Ishikawa (cell line): ENCODE measurements around the gene ZNF628.

Experiments
- CEBPB ChIP-seq: IDR thresholded peaks from 2 replicates; pipeline ENCODE4 v1.6.1; 2012
- CREB1 ChIP-seq: IDR thresholded peaks from 2 replicates; pipeline ENCODE4 v1.6.1; 2012; ENCODE audit warnings: low read depth
- EGR1 ChIP-seq: IDR thresholded peaks from 2 replicates; pipeline ENCODE4 v1.6.1; 2012
- EP300 ChIP-seq: IDR thresholded peaks from 2 replicates; pipeline ENCODE4 v1.6.1; 2012; ENCODE audit warnings: borderline replicate concordance
- FOXM1 ChIP-seq: IDR thresholded peaks from 2 replicates; pipeline ENCODE4 v1.6.1; 2012; ENCODE audit warnings: low read depth, borderline replicate concordance
- NFIC ChIP-seq: IDR thresholded peaks from 2 replicates; pipeline ENCODE4 v1.6.1; 2012
- RAD21 ChIP-seq: IDR thresholded peaks from 2 replicates; pipeline ENCODE4 v1.6.1; 2012; ENCODE audit warnings: low read depth
- TAF1 ChIP-seq: IDR thresholded peaks from 2 replicates; pipeline ENCODE4 v1.6.1; 2012; ENCODE audit warnings: low read depth, mild to moderate bottlenecking
- TCF12 ChIP-seq: IDR thresholded peaks from 2 replicates; pipeline ENCODE4 v1.6.1; 2012; ENCODE audit warnings: low read depth
- TEAD4 ChIP-seq: IDR thresholded peaks from 2 replicates; pipeline ENCODE4 v1.6.1; 2012
- YY1 ChIP-seq: IDR thresholded peaks from 2 replicates; pipeline ENCODE4 v1.6.1; 2012; ENCODE audit warnings: low read depth
- ZBTB7A ChIP-seq: IDR thresholded peaks from 2 replicates; pipeline ENCODE4 v1.6.1; 2012; ENCODE audit warnings: low read depth
- TF ChIP-seq, protein P1 (sequence below): IDR thresholded peaks from 2 replicates; pipeline ENCODE4 v1.6.1; 2012
- TF ChIP-seq, protein P2 (sequence below): IDR thresholded peaks from 2 replicates; pipeline ENCODE4 v1.6.1; 2012; ENCODE audit warnings: low read depth, mild to moderate bottlenecking
- TF ChIP-seq, protein P3 (sequence below): IDR thresholded peaks from 2 replicates; pipeline ENCODE4 v1.6.1; 2012

The ZNF628 gene

DNA sequence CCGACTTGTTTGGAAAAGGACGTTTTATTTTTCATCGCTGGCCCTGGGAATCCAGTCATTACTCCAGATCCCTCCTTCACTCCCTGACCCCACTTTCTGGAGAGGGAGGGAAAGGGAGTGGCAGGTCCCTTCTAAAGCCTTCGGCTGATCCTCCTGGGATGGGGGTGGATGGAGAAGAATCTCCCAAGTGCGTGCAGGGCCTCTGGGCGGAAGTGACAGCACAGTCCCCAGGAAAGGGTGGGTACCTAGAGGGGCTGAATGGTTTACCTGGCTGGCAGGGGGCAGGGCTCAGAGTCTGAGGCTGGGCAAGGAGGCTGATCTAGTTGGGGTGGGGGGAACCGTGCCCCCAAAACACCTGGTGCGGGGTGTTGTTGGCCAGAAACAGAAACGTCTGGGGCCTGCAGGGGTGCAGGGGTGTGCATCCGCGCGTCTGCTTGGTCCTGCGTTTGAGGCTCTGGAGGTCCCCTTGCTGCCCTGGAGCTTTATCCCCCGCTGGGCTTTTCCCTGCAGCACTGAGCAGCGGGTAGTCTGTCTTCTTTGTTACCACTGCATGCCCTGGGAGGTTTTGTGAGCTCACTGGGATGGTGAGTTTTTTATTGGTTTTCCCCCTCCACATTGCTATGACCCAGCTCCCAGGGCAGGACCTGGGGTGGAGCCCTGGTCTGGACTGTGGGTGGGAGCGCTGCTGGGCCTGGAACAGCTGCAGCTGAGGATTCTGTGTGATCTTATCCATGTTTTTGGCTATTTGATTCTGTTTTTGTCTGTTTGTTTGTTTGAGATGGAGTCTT lies 3.0 kb upstream of the ZNF628 start:
- TF ChIP-seq, protein P1, sequence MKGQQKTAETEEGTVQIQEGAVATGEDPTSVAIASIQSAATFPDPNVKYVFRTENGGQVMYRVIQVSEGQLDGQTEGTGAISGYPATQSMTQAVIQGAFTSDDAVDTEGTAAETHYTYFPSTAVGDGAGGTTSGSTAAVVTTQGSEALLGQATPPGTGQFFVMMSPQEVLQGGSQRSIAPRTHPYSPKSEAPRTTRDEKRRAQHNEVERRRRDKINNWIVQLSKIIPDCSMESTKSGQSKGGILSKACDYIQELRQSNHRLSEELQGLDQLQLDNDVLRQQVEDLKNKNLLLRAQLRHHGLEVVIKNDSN = no peak
- TF ChIP-seq, protein P2, sequence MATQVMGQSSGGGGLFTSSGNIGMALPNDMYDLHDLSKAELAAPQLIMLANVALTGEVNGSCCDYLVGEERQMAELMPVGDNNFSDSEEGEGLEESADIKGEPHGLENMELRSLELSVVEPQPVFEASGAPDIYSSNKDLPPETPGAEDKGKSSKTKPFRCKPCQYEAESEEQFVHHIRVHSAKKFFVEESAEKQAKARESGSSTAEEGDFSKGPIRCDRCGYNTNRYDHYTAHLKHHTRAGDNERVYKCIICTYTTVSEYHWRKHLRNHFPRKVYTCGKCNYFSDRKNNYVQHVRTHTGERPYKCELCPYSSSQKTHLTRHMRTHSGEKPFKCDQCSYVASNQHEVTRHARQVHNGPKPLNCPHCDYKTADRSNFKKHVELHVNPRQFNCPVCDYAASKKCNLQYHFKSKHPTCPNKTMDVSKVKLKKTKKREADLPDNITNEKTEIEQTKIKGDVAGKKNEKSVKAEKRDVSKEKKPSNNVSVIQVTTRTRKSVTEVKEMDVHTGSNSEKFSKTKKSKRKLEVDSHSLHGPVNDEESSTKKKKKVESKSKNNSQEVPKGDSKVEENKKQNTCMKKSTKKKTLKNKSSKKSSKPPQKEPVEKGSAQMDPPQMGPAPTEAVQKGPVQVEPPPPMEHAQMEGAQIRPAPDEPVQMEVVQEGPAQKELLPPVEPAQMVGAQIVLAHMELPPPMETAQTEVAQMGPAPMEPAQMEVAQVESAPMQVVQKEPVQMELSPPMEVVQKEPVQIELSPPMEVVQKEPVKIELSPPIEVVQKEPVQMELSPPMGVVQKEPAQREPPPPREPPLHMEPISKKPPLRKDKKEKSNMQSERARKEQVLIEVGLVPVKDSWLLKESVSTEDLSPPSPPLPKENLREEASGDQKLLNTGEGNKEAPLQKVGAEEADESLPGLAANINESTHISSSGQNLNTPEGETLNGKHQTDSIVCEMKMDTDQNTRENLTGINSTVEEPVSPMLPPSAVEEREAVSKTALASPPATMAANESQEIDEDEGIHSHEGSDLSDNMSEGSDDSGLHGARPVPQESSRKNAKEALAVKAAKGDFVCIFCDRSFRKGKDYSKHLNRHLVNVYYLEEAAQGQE = no peak
- TF ChIP-seq TAF1 = no peak
- TF ChIP-seq, protein P3, sequence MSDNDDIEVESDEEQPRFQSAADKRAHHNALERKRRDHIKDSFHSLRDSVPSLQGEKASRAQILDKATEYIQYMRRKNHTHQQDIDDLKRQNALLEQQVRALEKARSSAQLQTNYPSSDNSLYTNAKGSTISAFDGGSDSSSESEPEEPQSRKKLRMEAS = no peak
- TF ChIP-seq FOXM1 = no peak
- TF ChIP-seq NFIC = no peak
- TF ChIP-seq EGR1 = no peak
- no peak for TF ChIP-seq YY1
- no peak for TF ChIP-seq EP300
- TF ChIP-seq CREB1 = no peak
- no peak for TF ChIP-seq RAD21
- TF ChIP-seq TCF12 = no peak
- no peak for TF ChIP-seq CEBPB
- no peak for TF ChIP-seq ZBTB7A
- no peak for TF ChIP-seq TEAD4

DNA sequence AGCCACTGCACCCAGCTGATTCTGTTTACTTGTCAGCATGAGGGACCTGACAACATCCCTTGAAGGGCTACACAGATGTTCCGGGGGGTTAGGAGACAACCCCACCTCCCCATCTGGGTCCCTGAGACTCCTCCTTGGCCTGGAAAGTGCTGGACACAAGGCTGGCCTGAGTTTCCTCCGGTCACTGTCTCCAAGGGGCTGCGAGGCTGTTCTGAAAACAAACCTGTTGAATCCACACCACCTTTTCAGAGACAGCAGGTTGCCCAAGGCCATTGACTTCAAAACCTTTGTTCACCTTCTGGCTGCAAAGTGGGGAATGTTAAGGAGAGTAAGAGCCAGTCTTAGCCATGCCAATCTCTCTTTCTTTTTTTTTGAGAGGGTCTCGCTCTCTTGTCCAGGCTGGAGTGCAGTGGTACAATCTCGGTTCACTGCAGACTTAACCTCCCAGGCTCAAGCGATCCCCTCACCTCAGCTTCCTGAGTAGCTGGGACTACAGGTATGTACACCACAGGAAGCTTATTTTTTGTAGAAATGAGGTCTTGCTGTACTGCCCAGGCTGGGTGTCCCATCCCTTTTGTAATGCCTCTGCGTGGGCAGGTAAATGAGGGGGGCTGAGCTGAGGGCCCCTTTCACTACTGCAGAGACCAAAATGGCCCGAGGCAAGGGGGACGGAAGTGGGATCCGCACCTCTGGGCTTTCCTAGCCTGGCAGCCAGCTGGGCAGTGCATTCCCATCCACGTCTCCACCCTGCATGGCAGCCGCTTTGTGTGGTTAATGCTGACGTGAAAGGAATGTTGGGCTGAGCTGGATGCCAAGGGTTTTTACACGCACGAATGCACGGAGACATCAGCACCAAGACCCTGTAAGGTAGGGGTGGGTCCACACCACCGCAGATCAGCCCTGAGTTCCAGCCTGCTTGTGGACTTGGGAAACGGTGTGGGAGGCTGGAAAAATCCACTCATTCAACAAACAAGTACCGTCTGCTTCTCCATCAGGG lies 1.9 kb upstream of the ZNF628 start:
- no peak for TF ChIP-seq EGR1
- TF ChIP-seq FOXM1 = no peak
- TF ChIP-seq TEAD4 = peak; percentile 82
- TF ChIP-seq TAF1 = no peak
- TF ChIP-seq, protein P1 = no peak
- peak; percentile 60 for TF ChIP-seq NFIC
- TF ChIP-seq ZBTB7A = no peak
- TF ChIP-seq TCF12 = peak; percentile 30; the same call in 1 of the 2 replicates
- TF ChIP-seq, protein P3 = peak; percentile 5; the same call in 1 of the 2 replicates
- TF ChIP-seq, protein P2 = no peak
- TF ChIP-seq CEBPB = no peak
- TF ChIP-seq YY1 = 0 out of 2 replicates have a peak, but pooled peaks have one; percentile 11
- TF ChIP-seq EP300 = peak; percentile 47; the same call in 1 of the 2 replicates
- TF ChIP-seq RAD21 = no peak
- TF ChIP-seq CREB1 = no peak

DNA sequence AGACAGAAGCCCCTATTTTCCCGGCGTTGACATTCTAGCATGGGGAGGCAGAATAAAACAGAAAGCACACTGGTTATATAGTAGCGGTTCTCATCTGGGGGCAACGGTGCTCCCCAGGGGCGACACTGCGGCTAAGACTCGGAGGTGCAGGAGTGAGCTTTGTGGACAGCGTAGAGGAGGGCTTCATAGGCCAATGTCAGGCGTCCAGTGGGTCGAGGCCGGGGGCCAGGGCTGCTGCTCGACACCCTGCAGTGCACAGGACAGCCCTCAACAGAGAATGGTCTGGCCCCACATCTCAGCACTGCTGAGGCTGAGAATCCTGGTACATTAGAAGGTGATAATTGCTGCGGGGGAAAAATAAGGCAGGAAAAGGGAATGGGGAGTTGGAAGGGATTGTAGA lies 1.5 kb downstream of the ZNF628 start:
- TF ChIP-seq CEBPB = no peak
- TF ChIP-seq FOXM1 = no peak

DNA sequence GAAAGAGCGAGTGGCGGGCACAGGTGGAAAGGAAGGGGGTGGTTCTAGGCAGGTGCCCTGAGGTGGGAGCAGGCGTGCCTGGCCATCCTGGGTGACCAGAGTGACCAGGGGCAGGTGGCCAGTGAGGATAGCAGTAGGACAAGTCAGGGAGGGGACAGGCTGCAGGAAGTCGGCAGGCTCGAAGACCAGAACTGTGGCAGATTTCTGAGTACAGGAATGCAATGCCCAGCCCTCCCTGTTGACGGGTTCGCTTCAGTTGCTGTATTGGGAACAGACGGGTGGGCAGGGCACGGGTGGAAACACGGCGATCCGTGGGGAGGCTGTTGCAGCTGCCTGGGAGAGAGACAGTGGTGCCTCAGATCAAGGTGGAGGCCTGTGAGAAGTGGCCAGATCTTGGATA lies 1.9 kb downstream of the ZNF628 start:
- TF ChIP-seq FOXM1 = no peak
- TF ChIP-seq, protein P3 = no peak
- TF ChIP-seq CREB1 = no peak
- TF ChIP-seq CEBPB = no peak
- TF ChIP-seq NFIC = no peak
- no peak for TF ChIP-seq EP300
- TF ChIP-seq TAF1 = no peak

DNA sequence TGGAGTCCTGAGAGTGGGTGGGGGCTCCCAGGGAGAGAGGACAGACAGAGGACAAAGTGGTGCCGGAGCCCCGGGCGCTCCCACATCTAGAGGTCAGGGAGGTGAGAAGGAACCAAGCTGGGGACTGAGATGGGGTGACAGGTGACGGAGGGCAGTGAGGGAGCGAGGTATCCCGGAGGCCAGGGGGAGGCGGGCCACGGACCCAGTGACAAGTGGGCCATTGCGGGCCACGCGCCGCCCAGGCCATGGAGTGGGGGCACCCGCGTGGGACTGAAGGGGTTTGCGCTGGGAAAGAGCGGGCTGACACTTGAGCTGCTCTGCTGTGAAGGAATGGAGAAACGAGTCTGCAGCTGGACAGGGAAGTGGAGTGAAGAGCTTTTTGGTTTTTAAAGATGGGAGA lies 2.6 kb downstream of the ZNF628 start:
- TF ChIP-seq RAD21 = no peak
- TF ChIP-seq YY1 = no peak
- TF ChIP-seq, protein P3 = no peak
- TF ChIP-seq TCF12 = no peak
- no peak for TF ChIP-seq EP300
- no peak for TF ChIP-seq CEBPB
- TF ChIP-seq, protein P2 = no peak
- no peak for TF ChIP-seq CREB1
- no peak for TF ChIP-seq ZBTB7A
- no peak for TF ChIP-seq TAF1
- no peak for TF ChIP-seq NFIC
